Activated CD4-positive, alpha-beta T cell treated with anti-CD3 and anti-CD28 coated beads, Interleukin-2, amount 50 U/mL, for 16 hours (primary cell): Measurements from ENCODE around the gene TAB3.
"Not testable (repeated sequence)": the region's sequence is repeated elsewhere in the genome, so short reads cannot be mapped to it uniquely, and the experiment has no call there.

Source experiments
- DNase-seq: peaks from one replicate; pipeline ENCODE4 v3.0.0-alpha.2; 2020

The TAB3 gene

GRCh38 chrX:30812326-30812725 lies 76.7 kb downstream of the TAB3 start:
- no peak for DNase-seq

GRCh38 chrX:30806187-30806728 lies 82.8 kb downstream of the TAB3 start:
- no peak for DNase-seq

GRCh38 chrX:30804462-30804861 lies 84.6 kb downstream of the TAB3 start:
- DNase-seq = no peak

- DNase-seq = no peak
Observed at GRCh38 chrX:30800901-30801300, 88.2 kb downstream of the TAB3 start.

- DNase-seq = no peak
Observed at GRCh38 chrX:30799327-30799726, 89.7 kb downstream of the TAB3 start.

- DNase-seq = no peak
Observed at GRCh38 chrX:30798810-30799209, 90.2 kb downstream of the TAB3 start.

- not testable (repeated sequence) for DNase-seq
Observed at GRCh38 chrX:30797301-30797700, 91.8 kb downstream of the TAB3 start.

GRCh38 chrX:30795981-30796958 lies 92.8 kb downstream of the TAB3 start:
- no peak for DNase-seq

- DNase-seq = no peak
Observed at GRCh38 chrX:30794497-30794896, 94.6 kb downstream of the TAB3 start.

- DNase-seq = no peak
Observed at GRCh38 chrX:30793767-30794103, 95.3 kb downstream of the TAB3 start.

- DNase-seq = no peak
Observed at GRCh38 chrX:30793075-30793766, 95.8 kb downstream of the TAB3 start.

- no peak for DNase-seq
Observed at GRCh38 chrX:30791296-30792278, 97.5 kb downstream of the TAB3 start.

GRCh38 chrX:30787012-30787411 lies 102.0 kb downstream of the TAB3 start:
- DNase-seq = no peak

GRCh38 chrX:30786374-30786773 lies 102.7 kb downstream of the TAB3 start:
- no peak for DNase-seq

GRCh38 chrX:30781711-30782444 lies 107.2 kb downstream of the TAB3 start:
- DNase-seq = peak; percentile 54

GRCh38 chrX:30779453-30780030 lies 109.5 kb downstream of the TAB3 start:
- no peak for DNase-seq

- no peak for DNase-seq
Observed at GRCh38 chrX:30777575-30777974, 111.5 kb downstream of the TAB3 start.
